Measurements from ENCODE around the gene IRX2. TPM values are rescaled to one million over a fixed set of nuclear protein-coding genes. Genes with fewer than 3 reads are reported as not detected.

Gene IRX2
- total RNA-seq, 1 donor from 2014 or later = not detected

- intact Hi-C loops (cut with micrococcal nuclease) = no loop called here
Measured at GRCh38 chr5:2699231-2699630, 52.2 kb downstream of the IRX2 start.

GRCh38 chr5:2698581-2698980 lies 52.9 kb downstream of the IRX2 start:
- intact Hi-C loops (cut with micrococcal nuclease) = no loop called here

GRCh38 chr5:2697446-2698200 lies 53.9 kb downstream of the IRX2 start:
- intact Hi-C loops (cut with micrococcal nuclease) = no loop called here

GRCh38 chr5:2697041-2697440 lies 54.4 kb downstream of the IRX2 start:
- intact Hi-C loops (cut with micrococcal nuclease) = no loop called here
